CD4-positive, alpha-beta memory T cell (primary cell): ENCODE measurements around the gene TMOD3. TPM values are rescaled to one million over a fixed set of nuclear protein-coding genes. Genes with fewer than 3 reads are reported as not detected.
A peak's percentile ranks its signal among the peaks of the same experiment; 100 is the strongest.

Experiments used
- CTCF ChIA-PET: fragments of 350-600 bp; sonication (Branson Sonifier 250); formaldehyde crosslinking; loops from one replicate; lab custom pipeline; 2021; ENCODE audit warnings: inconsistent platforms; ENCODE audit not compliant: partially characterized antibody; lab: Charles Lee
- POLR2A ChIA-PET: fragments of 350-600 bp; sonication (Branson Sonifier 250); formaldehyde crosslinking; loops from one replicate; lab custom pipeline; 2021; ENCODE audit not compliant: partially characterized antibody; lab: Charles Lee
- DNase-seq, 5 donors: peaks; one replicate each; pipeline versions ENCODE4 v3.0.0 to v3.0.0-alpha.2; 2020 to 2022; ENCODE audit warnings: mixed read lengths in 1 of 5
- H3K27ac ChIP-seq: one replicate; pipeline ENCODE4 v1.7.0; 2013; ENCODE audit warnings: low read depth, low read length
- H3K27me3 ChIP-seq: 2 replicates; pipeline ENCODE4 v1.7.0; 2013; ENCODE audit warnings: mild to moderate bottlenecking, low read length, moderate library complexity; ENCODE audit not compliant: insufficient read depth
- H3K36me3 ChIP-seq: 2 replicates; pipeline ENCODE4 v1.7.0; 2013; ENCODE audit warnings: mild to moderate bottlenecking, low read length, moderate library complexity; ENCODE audit not compliant: insufficient read depth
- H3K4me1 ChIP-seq: 2 replicates; pipeline ENCODE4 v1.7.0; 2013; ENCODE audit warnings: mild to moderate bottlenecking, low read length, moderate library complexity; ENCODE audit not compliant: insufficient read depth
- H3K4me3 ChIP-seq, 2 donors: one replicate each; pipeline ENCODE4 v1.7.0; 2013; ENCODE audit warnings: low read length in 2 of 2, mild to moderate bottlenecking in 1 of 2
- H3K9me3 ChIP-seq, 2 donors: one replicate each; pipeline ENCODE4 v1.7.0; 2013; ENCODE audit warnings: low read length in 2 of 2, control low read depth in 1 of 2; ENCODE audit not compliant: control insufficient read depth in 1 of 2
- H3K27ac Mint-ChIP-seq, 7 donors: one replicate each; pipeline ENCODE4 v1.8.0; 2020 to 2021; ENCODE audit warnings: mixed read lengths in 7 of 7, mild to moderate bottlenecking in 6 of 7, inconsistent platforms in 3 of 7, moderate library complexity in 3 of 7
- H3K27me3 Mint-ChIP-seq, 2 donors: one replicate each; pipeline ENCODE4 v1.8.0; 2020 to 2021; ENCODE audit warnings: mixed read lengths in 2 of 2
- H3K36me3 Mint-ChIP-seq, 2 donors: one replicate each; pipeline ENCODE4 v1.8.0; 2020 to 2021; ENCODE audit warnings: mixed read lengths in 2 of 2, inconsistent platforms in 1 of 2, mild to moderate bottlenecking in 1 of 2
- H3K4me1 Mint-ChIP-seq, 4 donors: one replicate each; pipeline ENCODE4 v1.8.0; 2020 to 2021; ENCODE audit warnings: mixed read lengths in 4 of 4, mild to moderate bottlenecking in 1 of 4
- H3K4me3 Mint-ChIP-seq, 8 donors: one replicate each; pipeline ENCODE4 v1.8.0; 2020 to 2021; ENCODE audit warnings: mixed read lengths in 8 of 8, mild to moderate bottlenecking in 7 of 8, moderate library complexity in 6 of 8, inconsistent platforms in 3 of 8
- H3K9me3 Mint-ChIP-seq, 8 donors: one replicate each; pipeline ENCODE4 v1.8.0; 2020 to 2021; ENCODE audit warnings: mixed read lengths in 8 of 8, mild to moderate bottlenecking in 5 of 8, inconsistent platforms in 3 of 8, moderate library complexity in 1 of 8
- intact Hi-C: fragments of 100-400 bp; cut with micrococcal nuclease; formaldehyde crosslinking; loops from one replicate; pipeline ENCODE4 v1.15.1; 2023
- polyA plus RNA-seq, 2 donors: library from polyadenylated mRNA; unstranded; fragments of 300-500 nt; fragmentation: Illumina TruSeq; gene quantifications; one replicate each; pipeline ENCODE4 v1.2.3, GENCODE V29; 2021
- total RNA-seq, 2 experiments: library from RNA; stranded (reverse); gene quantifications; one replicate each; pipeline ENCODE4 v1.2.3, GENCODE V29; 2021

TMOD3 gene
- total and polyA plus RNA-seq, 4 experiments from 2014 or later, result 37.8 to 59.3 (median 46.4) TPM

DNA sequence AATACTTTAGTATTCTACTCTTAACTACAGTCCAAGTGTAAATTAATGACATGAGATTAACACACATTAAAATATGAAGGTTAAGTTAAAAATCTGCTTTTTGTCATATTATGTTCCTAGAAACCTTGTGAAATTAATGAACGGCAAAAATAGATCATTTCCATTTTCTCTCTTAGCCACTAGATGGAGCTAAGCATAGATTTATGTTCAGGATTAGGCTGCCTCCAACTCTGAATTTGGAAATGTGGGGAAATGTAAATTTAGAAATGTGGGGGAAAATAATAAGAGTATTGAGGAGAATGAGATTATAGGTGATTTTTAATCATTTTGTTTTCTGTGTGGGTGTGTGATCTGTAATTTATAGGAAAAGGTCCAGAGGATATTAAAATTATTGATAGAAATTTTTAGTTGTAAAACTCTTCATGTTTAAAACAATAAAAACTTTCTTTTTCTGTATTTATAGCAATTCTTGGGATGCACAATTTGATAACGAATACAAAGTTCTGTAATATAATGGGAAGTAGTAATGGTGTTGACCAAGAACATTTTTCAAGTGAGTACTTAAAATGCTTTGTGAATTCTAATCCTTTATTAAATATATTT lies 59.2 kb downstream of the TMOD3 start:
- intact Hi-C loops, result loop anchor here (1.0 to 5.0 kb wide), 3 partner anchors 191 to 338 kb away; no protein-coding TSS in a partner anchor
- H3K27me3 Mint-ChIP-seq, result no peaks in the 10 kb centered on the region
- ChIA-PET POLR2A (interaction anchor here (1.5 kb wide), 1 partner anchor 59 kb away, joined by 5 read pairs; the partner anchor contains the start of gene TMOD3), CTCF (interaction anchor here (0.7 to 3.3 kb wide), 22 partner anchors 11 to 320 kb away, joined by 3 to 27 read pairs (median 4); partner anchors contain the start of gene LEO1)
- DNase-seq, result peak in 3 of 5 donors; percentile 8 to 20 (median 19)
- H3K4me3 Mint-ChIP-seq, result no peak overlapping the region
- peaks cover 6 to 16% (median 7%) of the 10 kb centered on the region in 4 donors for H3K4me1 Mint-ChIP-seq
- peak overlapping the region in 2 of 7 donors; percentile 0 to 13 for H3K27ac Mint-ChIP-seq
- Histone ChIP-seq H3K36me3 (peaks cover 10% of the 10 kb centered on the region), H3K4me1 (no peaks in the 10 kb centered on the region), H3K9me3 (no peaks in the 10 kb centered on the region), H3K4me3 (no peak overlapping the region), H3K27ac (no peak overlapping the region), H3K27me3 (no peaks in the 10 kb centered on the region)
- H3K36me3 Mint-ChIP-seq, result peaks cover 46 to 47% of the 10 kb centered on the region in 2 donors
- peaks cover 0 to 2% (median 0%) of the 10 kb centered on the region in 8 donors for H3K9me3 Mint-ChIP-seq

DNA sequence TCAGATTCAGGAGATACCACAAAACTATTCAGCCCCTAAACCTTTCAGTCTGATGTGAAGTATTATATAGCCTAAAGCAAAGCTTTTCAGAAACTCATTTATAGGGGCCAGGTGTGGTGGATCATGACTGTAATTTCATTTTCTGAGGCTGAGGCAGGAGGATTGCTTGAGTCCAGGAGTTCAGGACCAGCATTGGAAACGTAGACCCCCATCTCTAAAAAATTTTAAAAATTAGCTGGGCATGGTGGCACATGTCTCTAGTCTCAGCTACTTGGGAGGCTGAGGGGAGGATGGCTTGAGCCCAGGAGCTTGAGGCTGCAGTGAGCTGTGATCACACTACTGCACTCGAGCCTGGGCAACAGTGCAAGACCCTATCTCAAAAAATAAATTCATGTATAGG lies 60.0 kb downstream of the TMOD3 start:
- Mint-ChIP-seq H3K9me3 (peaks cover 0 to 2% (median 0%) of the 10 kb centered on the region in 8 donors), H3K4me1 (peaks cover 3 to 8% (median 6%) of the 10 kb centered on the region in 4 donors), H3K27me3 (no peaks in the 10 kb centered on the region), H3K4me3 (no peak overlapping the region), H3K36me3 (peaks cover 42 to 51% of the 10 kb centered on the region in 2 donors), H3K27ac (no peak overlapping the region)
- ChIA-PET CTCF (interaction anchor here (1.0 to 3.3 kb wide), 14 partner anchors 11 to 319 kb away, joined by 3 to 27 read pairs (median 6); partner anchors contain the start of gene LEO1), POLR2A (no interaction called here)
- Histone ChIP-seq H3K4me1 (no peaks in the 10 kb centered on the region), H3K36me3 (peaks cover 13% of the 10 kb centered on the region), H3K27me3 (no peaks in the 10 kb centered on the region), H3K4me3 (no peak overlapping the region), H3K27ac (no peak overlapping the region), H3K9me3 (no peaks in the 10 kb centered on the region)
- no peak for DNase-seq
- intact Hi-C loops, result loop anchor here (2.0 to 5.0 kb wide), 2 partner anchors 318 to 337 kb away; no protein-coding TSS in a partner anchor

DNA sequence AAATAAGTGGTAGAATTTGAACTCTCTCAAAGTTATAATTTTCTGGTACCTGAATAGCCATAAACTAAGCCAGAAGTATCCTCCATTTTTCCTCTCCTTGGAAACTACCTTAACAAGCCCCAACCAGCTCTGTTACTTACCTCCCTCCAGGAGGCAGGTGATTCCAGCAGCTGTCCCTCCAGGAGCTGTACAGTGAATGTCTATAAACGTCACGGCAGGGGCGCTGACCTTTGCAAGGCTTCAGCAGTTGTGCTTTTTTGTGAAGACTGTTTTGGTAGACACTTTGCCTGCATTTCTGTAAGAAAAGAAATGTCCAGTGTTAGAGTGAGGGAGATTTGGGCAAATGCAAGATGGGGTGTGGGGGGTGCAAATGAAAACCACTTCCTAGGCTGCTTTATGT lies 75.0 kb downstream of the TMOD3 start:
- H3K9me3 Mint-ChIP-seq, result no peaks in the 10 kb centered on the region
- H3K36me3 Mint-ChIP-seq, result peaks cover 65 to 81% of the 10 kb centered on the region in 2 donors
- intact Hi-C loops, result loop anchor here (10.0 kb wide), 1 partner anchor 250 kb away; no protein-coding TSS in a partner anchor
- no peaks in the 10 kb centered on the region for H3K27me3 Mint-ChIP-seq
- H3K4me3 ChIP-seq, result no peak overlapping the region
- H3K36me3 ChIP-seq, result peaks cover 41% of the 10 kb centered on the region
- no peaks in the 10 kb centered on the region for H3K4me1 ChIP-seq
- ChIA-PET POLR2A (no interaction called here), CTCF (interaction anchor here (0.8 to 3.8 kb wide), 6 partner anchors 10 to 254 kb away, joined by 3 to 13 read pairs (median 6); no protein-coding TSS in a partner anchor)
- H3K27me3 ChIP-seq, result no peaks in the 10 kb centered on the region
- DNase-seq, result no peak
- peak overlapping the region in 2 of 7 donors; percentile 22 to 60 for H3K27ac Mint-ChIP-seq
- peaks cover 0 to 4% (median 1%) of the 10 kb centered on the region in 4 donors for H3K4me1 Mint-ChIP-seq
- no peaks in the 10 kb centered on the region for H3K9me3 ChIP-seq
- H3K4me3 Mint-ChIP-seq, result peak overlapping the region in 1 of 8 donors; percentile 3
- H3K27ac ChIP-seq, result no peak overlapping the region

DNA sequence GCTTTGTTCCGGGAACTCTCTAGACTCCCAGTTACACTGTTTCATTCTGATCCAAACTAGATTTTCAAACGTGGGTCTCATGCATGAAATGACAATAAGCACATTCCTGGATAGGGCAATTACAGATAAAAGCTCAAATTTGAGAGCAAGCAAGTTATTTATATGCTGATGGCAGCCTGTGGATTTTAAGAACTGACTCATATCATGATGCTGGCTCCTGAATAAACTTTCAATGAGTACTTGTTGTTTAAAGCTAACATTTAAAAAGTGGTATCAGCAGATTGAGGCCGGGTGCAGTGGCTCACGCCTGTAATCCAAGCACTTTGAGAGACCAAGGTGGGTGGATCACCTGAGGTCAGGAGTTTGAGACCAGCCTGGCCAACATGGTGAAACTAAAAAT lies 75.5 kb downstream of the TMOD3 start:
- ChIA-PET POLR2A (no interaction called here), CTCF (interaction anchor here (0.8 to 3.8 kb wide), 7 partner anchors 11 to 255 kb away, joined by 3 to 13 read pairs (median 4); no protein-coding TSS in a partner anchor)
- no peaks in the 10 kb centered on the region for H3K27me3 ChIP-seq
- no peak overlapping the region for H3K27ac Mint-ChIP-seq
- no peaks in the 10 kb centered on the region for H3K4me1 ChIP-seq
- H3K9me3 ChIP-seq, result no peaks in the 10 kb centered on the region
- H3K4me1 Mint-ChIP-seq, result peaks cover 0 to 4% (median 1%) of the 10 kb centered on the region in 4 donors
- intact Hi-C loops, result loop anchor here (10.0 kb wide), 1 partner anchor 250 kb away; no protein-coding TSS in a partner anchor
- H3K27me3 Mint-ChIP-seq, result no peaks in the 10 kb centered on the region
- peaks cover 39% of the 10 kb centered on the region for H3K36me3 ChIP-seq
- DNase-seq, result no peak
- H3K4me3 Mint-ChIP-seq, result no peak overlapping the region
- H3K36me3 Mint-ChIP-seq, result peaks cover 64 to 79% of the 10 kb centered on the region in 2 donors
- no peak overlapping the region for H3K27ac ChIP-seq
- H3K4me3 ChIP-seq, result no peak overlapping the region
- no peaks in the 10 kb centered on the region for H3K9me3 Mint-ChIP-seq

DNA sequence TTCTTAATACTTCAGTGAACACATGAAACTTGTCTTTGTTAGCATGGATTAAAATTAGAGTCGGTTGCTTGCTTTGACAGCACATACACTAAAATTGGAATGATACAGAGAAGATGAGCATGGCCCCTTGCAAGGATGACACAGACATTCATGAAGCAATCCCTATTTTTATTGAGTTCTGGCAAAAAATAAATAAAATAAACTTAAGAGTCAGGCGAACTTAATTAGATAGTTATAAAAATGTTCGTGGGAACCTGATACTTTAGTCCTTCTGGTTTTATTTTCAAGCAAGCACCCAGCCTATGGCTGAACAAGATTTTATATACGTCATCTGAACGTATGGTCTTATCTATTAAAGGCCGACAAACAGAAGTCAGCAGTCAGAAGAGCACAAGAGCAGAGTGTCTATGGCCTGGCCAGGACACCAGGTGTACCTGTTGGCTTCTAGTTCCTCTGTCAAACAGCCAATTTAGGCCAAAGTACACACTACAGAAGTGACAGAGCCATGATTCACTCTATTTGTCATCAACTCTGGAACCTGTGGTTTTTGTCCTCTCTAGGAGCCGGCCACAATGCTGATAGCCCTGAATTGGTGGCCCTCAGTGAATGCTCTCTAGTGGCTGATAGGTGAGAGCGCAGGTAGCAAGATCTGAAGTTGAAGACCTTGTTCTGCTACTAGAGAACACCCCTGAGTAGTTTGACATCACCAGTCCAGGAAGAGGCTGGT lies 77.8 kb downstream of the TMOD3 start:
- Histone ChIP-seq H3K4me3 (no peak overlapping the region), H3K27me3 (no peaks in the 10 kb centered on the region), H3K27ac (no peak overlapping the region), H3K36me3 (peaks cover 22% of the 10 kb centered on the region), H3K4me1 (no peaks in the 10 kb centered on the region), H3K9me3 (no peaks in the 10 kb centered on the region)
- POLR2A ChIA-PET, result no interaction called here
- DNase-seq, result no peak
- Mint-ChIP-seq H3K9me3 (no peaks in the 10 kb centered on the region), H3K27ac (no peak overlapping the region), H3K27me3 (no peaks in the 10 kb centered on the region), H3K36me3 (peaks cover 52 to 70% of the 10 kb centered on the region in 2 donors), H3K4me1 (peaks cover 0 to 4% (median 1%) of the 10 kb centered on the region in 4 donors), H3K4me3 (no peak overlapping the region)
- CTCF ChIA-PET, result interaction anchor here (0.6 to 1.0 kb wide), 2 partner anchors 10 to 198 kb away, joined by 3 read pairs; no protein-coding TSS in a partner anchor
- intact Hi-C loops, result loop anchor here (10.0 kb wide), 1 partner anchor 252 kb away; no protein-coding TSS in a partner anchor

DNA sequence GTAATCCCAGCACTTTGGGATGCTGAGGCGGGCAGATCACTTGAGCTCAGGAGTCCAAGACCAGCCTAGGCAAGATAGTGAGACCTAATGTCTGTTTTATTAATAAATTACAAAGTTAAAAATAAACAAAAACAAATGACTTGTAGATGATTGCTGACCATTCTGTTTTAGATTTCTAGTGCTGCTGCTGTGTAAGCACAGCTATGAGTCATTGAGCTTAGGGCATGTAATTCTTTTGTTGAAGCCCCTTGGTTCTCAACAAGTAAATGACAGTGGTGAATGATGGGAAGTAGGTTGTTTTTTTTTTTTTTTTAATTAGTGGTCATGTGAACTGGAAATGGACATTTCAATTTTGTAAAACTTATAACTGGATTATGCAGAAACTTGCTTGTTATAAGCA lies 78.9 kb downstream of the TMOD3 start:
- Histone ChIP-seq H3K36me3 (peaks cover 22% of the 10 kb centered on the region), H3K9me3 (no peaks in the 10 kb centered on the region), H3K27ac (no peak overlapping the region), H3K4me3 (no peak overlapping the region), H3K4me1 (no peaks in the 10 kb centered on the region), H3K27me3 (no peaks in the 10 kb centered on the region)
- ChIA-PET CTCF (interaction anchor here (0.6 kb wide), 1 partner anchor 199 kb away, joined by 3 read pairs; no protein-coding TSS in a partner anchor), POLR2A (no interaction called here)
- no peaks in the 10 kb centered on the region for H3K9me3 Mint-ChIP-seq
- H3K36me3 Mint-ChIP-seq, result peaks cover 50 to 70% of the 10 kb centered on the region in 2 donors
- DNase-seq, result no peak
- H3K4me3 Mint-ChIP-seq, result no peak overlapping the region
- H3K4me1 Mint-ChIP-seq, result peaks cover 0 to 4% (median 1%) of the 10 kb centered on the region in 4 donors
- no peaks in the 10 kb centered on the region for H3K27me3 Mint-ChIP-seq
- no peak overlapping the region for H3K27ac Mint-ChIP-seq
- intact Hi-C loops, result loop anchor here (10.0 kb wide), 1 partner anchor 254 kb away; no protein-coding TSS in a partner anchor
